Suprapubic skin (tissue), 4 donors: ENCODE data around the gene ACRV1.

Experiments
- CTCF ChIP-seq, 2 donors: fragments of 200-600 bp in 1 of 2; fragments of 450-650 bp in 1 of 2; sonication (generic) in 1 of 2; IDR thresholded peaks; one replicate each; pipeline ENCODE4 v1.5.1; 2016 to 2019; ENCODE audit warnings: antibody characterized with exemption in 2 of 2, mild to moderate bottlenecking in 1 of 2, moderate library complexity in 1 of 2
- EP300 ChIP-seq: sonication (generic); formaldehyde crosslinking; IDR thresholded peaks from one replicate; pipeline ENCODE4 v1.6.1; 2017; ENCODE audit warnings: antibody characterized with exemption
- POLR2A ChIP-seq, 2 donors: fragments of 450-650 bp; IDR thresholded peaks; one replicate each; pipeline ENCODE4 v1.6.1; 2017; ENCODE audit warnings: antibody characterized with exemption in 2 of 2, mild to moderate bottlenecking in 2 of 2, moderate library complexity in 2 of 2
- POLR2AphosphoS5 ChIP-seq, 3 donors: sonication (generic); formaldehyde crosslinking; IDR thresholded peaks; one replicate each; pipeline ENCODE4 v1.6.1; 2017; ENCODE audit warnings: antibody characterized with exemption in 3 of 3

- no peak for TF ChIP-seq POLR2A (IDR thresholded peaks at IDR 0.05)
- no peak for TF ChIP-seq CTCF (IDR thresholded peaks at IDR 0.05)
- no peak for TF ChIP-seq POLR2AphosphoS5 (IDR thresholded peaks at IDR 0.05)
- TF ChIP-seq EP300 = no peak
These were observed 54.2 kb downstream of the ACRV1 start for GRCh38 chr11:125626288-125626950.
